HG03060 (cell line): ENCODE results near the gene WWC2.
"Not testable (repeated sequence)": the region's sequence is repeated elsewhere in the genome, so short reads cannot be mapped to it uniquely, and the experiment has no call there.

Experiments used
- ATAC-seq: cut with Tn5 transposase; IDR thresholded peaks from one replicate; pipeline ENCODE4 v1.9.1; 2021; ENCODE audit warnings: low read depth, moderate number of reproducible peaks; ENCODE audit not compliant: unreplicated experiment

Gene WWC2

DNA sequence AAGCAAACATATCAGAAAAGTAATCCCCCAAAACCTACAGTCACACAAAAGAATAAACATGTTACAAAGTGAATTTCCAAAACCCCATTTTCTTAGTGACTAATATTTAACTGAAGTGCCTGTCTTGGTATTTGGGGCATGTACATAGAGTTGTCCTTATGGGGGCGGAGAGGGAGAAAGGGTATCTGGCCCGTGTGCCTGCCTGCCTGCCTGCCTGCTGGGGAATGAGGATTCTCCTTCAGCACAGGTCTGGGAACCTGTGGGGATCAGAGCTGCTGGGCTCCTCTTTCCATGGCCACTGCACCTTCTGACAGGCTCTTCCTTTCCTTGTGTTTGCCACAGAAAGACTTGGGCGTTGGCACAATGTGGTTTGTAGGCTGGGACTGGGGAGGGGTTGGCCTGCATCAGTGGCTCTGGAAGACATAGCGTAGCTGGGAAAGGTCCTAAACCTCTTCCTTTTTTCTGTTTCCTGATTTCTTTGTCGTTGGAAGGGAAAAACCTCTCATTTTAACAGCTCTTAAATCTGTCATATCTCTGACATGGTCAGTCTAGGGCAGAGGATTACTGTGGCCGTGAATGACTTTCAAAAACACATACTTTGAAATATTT is 94.8 kb downstream of the WWC2 start:
- not testable (repeated sequence) for ATAC-seq

GRCh38 chr4:183195534-183195933 is 96.5 kb downstream of the WWC2 start:
- ATAC-seq = no peak

DNA sequence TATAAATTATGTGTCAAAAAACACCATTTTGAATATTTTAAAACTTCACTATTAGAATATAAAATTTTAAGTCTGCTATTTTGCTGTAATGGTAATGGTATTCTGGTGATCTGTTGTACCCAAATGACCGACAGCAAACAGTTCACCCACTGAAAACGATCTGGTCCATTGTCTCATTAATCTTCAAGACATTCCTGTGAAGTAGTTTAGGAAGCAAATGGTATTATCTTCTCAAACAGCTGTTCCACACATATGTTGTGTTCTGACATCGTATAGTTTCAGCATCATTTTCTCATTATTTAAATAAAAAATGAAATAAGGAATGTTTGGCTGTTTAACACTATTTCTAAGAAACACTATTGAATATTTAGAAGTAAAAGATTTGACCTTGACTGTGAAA is 98.1 kb downstream of the WWC2 start:
- ATAC-seq = no peak

DNA sequence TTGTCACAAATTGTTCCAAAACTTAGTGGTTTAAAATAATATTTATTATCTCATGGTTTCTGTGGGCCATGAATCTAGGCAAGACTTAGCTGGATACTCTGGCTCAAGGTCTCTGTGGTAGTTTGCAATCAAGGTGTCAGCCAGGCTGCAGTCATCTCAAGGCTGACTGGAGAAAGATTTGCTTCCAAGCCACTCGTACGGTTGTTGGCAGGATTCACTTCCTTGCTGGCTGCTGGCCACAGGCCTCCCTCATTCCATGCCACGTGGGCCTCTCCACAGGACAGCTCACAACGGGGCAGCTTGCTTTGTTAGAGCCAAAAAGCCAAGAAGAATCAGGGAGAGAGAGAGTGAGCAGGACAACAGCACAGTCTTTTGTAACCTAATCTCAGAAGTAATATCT is 101.4 kb downstream of the WWC2 start:
- ATAC-seq = no peak

- no peak for ATAC-seq
Observed at GRCh38 chr4:183201331-183201730, 102.3 kb downstream of the WWC2 start.

GRCh38 chr4:183202523-183202922 is 103.5 kb downstream of the WWC2 start:
- ATAC-seq = no peak

- ATAC-seq = no peak
Observed at GRCh38 chr4:183204793-183205192, 105.7 kb downstream of the WWC2 start.

GRCh38 chr4:183205193-183205592 is 106.1 kb downstream of the WWC2 start:
- no peak for ATAC-seq

DNA sequence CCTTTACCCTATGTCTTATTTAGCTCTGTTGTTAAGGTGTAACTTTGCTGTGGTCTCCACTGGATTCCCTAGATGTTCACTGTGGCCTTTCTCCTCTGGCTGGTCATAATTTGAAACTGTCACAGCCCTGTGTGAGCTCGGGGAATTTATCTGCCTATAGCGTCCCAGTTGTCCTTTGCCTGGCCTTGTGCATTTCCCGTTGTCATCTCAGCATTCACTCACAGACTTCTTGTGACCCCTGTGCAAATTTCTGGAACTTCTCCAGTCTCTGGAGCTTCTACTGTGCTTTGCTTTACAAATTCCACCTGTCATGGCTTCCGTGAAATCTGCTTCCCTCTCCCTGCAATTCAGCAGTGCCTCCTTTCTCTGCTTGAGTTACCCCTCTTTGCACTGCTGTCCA is 106.7 kb downstream of the WWC2 start:
- ATAC-seq = no peak

GRCh38 chr4:183211533-183211932 is 112.5 kb downstream of the WWC2 start:
- ATAC-seq = no peak

- ATAC-seq = no peak
Observed at GRCh38 chr4:183213996-183214395, 114.9 kb downstream of the WWC2 start.

- no peak for ATAC-seq
Observed at GRCh38 chr4:183214912-183215488, 115.9 kb downstream of the WWC2 start.

DNA sequence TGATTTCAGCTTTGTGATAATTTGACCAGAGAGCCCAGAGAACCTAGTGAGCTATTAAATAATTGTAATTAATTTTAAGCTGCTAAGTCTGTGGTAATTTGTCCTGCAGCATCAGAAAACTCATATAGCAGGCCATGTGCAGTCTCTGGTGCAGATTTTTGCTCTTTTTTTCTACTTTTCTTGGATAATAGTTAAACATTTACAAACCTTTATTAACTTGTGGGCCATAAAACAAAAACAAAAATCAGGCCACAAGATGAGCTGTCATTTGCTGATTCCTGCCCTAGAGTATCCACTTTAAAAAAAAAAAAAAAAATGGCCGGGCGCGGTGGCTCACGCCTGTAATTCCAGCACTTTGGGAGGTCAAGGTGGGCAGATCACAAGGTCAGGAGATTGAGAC is 121.2 kb downstream of the WWC2 start:
- ATAC-seq = no peak

GRCh38 chr4:183223053-183223452 is 124.0 kb downstream of the WWC2 start:
- no peak for ATAC-seq

- ATAC-seq = no peak
Observed at GRCh38 chr4:183229397-183229796, 130.3 kb downstream of the WWC2 start.

- ATAC-seq = no peak
Observed at GRCh38 chr4:183240581-183241321, 141.7 kb downstream of the WWC2 start.

DNA sequence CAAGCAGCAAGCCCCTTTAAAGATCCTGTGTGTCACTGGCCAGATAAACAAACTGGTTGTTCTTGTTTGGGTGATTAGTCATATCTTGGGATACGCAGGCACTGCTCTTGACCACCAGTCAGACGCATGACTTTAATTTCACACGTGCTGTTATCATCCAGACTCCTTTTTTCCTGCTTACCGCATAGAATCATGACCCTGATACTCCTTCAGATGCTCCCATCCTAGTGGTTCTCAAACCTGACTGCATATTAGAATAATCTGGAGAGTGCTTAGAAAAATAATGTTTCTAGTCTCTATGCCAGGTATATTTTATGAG is 142.2 kb downstream of the WWC2 start:
- no peak for ATAC-seq

DNA sequence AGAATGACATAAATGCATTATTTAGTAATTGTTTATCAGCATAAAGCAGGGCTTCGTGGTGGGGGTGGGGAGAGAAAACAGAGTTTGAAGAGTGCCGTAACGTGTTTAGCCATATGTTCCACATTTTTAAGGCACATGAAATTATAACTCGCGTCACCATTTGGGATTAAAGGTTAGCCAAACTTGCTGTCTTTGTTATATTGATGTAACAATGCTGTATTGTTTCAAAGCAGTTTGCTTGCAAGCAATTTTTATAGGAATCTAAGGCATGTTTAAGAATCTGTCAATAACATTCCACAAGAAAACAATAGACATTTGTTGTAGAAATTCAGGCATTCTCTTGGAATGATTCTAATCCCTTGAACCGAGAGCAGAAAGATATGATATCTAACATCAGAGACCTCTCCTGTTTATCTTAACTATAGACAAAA is 142.7 kb downstream of the WWC2 start:
- no peak for ATAC-seq

DNA sequence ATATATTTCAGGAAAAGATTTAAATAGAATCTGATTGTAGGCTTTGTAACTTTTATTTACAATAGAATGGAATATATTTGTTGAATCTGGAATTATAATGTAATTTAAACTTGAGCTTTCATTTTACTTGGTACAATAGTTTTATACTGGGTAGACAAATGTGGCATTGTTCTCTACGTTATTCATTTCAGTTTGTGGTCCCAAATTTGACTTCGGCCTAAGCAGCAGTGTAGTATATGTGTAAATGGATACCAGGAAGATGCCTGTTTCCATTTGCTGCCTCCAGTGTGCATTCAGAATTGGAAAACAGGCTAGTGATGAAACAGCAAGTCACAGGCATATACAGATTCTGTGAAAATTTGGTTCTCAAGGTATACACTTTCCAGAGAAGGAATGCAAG is 143.2 kb downstream of the WWC2 start:
- ATAC-seq = no peak

GRCh38 chr4:183244019-183244418 is 145.0 kb downstream of the WWC2 start:
- ATAC-seq = no peak

DNA sequence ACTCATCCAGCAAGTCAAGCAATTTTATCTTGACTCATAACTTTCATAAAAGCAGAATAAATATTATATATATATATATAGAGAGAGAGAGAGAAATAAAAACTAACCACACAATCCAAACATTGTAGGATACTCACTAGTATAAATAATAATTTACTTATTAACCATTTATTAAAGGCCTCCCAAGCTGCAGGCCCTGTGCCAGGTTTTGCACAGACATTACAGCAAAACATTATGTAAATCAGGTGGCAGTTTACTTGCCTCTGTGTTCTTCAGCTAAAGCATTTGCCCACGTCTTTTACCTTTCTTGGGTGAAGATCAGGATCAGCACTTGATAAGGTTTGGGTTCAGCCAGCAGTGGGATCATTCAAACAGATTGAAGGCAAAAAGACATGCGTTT is 145.4 kb downstream of the WWC2 start:
- no peak for ATAC-seq

DNA sequence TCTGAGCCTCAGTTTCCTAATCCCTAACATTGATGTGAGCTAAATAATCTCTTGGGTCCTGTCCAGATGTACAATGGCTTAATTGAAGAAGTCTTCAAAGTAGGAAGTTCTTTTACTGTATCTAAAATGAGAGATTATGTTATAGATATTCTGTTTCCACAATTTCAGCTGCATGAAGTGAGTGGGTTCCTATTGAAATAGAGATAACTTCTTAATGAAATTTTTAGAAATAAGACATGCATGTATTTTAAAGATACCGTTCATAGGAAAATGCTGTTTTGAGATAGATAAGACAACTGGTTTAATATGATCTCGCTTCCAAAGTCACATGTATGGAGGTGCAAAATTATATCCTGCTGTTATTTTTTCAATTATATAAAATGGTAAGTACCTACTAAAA is 149.1 kb downstream of the WWC2 start:
- no peak for ATAC-seq
